GM18868 (cell line): ENCODE measurements around the gene GRK3.

Experiments
- ATAC-seq: cut with Tn5 transposase; IDR thresholded peaks from one replicate; pipeline ENCODE4 v1.9.1; 2021; ENCODE audit warnings: mild to moderate bottlenecking, moderate library complexity; ENCODE audit not compliant: unreplicated experiment

GRK3 gene

DNA sequence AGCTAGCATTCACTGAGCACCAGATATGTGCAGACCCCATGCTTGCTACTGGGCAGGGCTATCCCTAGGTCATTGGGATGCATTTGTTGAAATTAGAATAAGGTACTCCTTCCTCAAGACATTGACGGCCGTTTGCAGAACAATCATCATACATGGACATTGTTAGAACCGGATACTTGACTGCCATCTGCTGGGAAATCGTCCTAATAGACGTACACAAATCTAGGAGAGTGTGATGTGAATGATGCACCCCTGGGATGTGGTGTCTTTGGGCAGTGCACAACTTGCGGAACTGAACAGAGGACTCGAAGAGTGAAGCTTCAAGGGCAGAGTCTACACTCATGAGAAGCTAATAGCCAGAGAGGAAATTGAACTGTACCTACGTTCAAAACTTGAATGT, 213.4 kb downstream of the GRK3 start:
- ATAC-seq, result no peak
